Loucy (cell line): Measurements from ENCODE around the gene BPIFB3.

Experiments
- EZH2phosphoT487 ChIP-seq: fragments of 200-600 bp; IDR thresholded peaks from 2 replicates; pipeline ENCODE4 v1.6.1; 2018; ENCODE audit warnings: antibody characterized with exemption, mild to moderate bottlenecking, moderate library complexity, borderline replicate concordance
- TF ChIP-seq, protein P1 (sequence below): fragments of 200-600 bp; sonication (generic); conservative IDR thresholded peaks from 2 replicates; pipeline ENCODE4 v1.5.1; 2014; ENCODE audit warnings: mild to moderate bottlenecking, antibody characterized with exemption, low read length

- TF ChIP-seq, protein P1, sequence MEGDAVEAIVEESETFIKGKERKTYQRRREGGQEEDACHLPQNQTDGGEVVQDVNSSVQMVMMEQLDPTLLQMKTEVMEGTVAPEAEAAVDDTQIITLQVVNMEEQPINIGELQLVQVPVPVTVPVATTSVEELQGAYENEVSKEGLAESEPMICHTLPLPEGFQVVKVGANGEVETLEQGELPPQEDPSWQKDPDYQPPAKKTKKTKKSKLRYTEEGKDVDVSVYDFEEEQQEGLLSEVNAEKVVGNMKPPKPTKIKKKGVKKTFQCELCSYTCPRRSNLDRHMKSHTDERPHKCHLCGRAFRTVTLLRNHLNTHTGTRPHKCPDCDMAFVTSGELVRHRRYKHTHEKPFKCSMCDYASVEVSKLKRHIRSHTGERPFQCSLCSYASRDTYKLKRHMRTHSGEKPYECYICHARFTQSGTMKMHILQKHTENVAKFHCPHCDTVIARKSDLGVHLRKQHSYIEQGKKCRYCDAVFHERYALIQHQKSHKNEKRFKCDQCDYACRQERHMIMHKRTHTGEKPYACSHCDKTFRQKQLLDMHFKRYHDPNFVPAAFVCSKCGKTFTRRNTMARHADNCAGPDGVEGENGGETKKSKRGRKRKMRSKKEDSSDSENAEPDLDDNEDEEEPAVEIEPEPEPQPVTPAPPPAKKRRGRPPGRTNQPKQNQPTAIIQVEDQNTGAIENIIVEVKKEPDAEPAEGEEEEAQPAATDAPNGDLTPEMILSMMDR: no peak
- TF ChIP-seq EZH2phosphoT487: no peak
These were observed 7.9 kb downstream of the BPIFB3 start for GRCh38 chr20:33061658-33062028.
